H1 (cell line): Measurements from ENCODE around the gene OSBPL3. TPM values are rescaled to one million over a fixed set of nuclear protein-coding genes. Genes with fewer than 3 reads are reported as not detected.

Experiments
- BACH1 ChIP-seq: IDR thresholded peaks from 2 replicates; pipeline ENCODE4 v1.6.1; 2012; ENCODE audit warnings: low read length, improper control_type of control experiment
- CHD7 ChIP-seq: fragments of 300-600 bp; sonication (generic); IDR thresholded peaks from 2 replicates; pipeline ENCODE4 v1.7.1; 2012; ENCODE audit warnings: low read length, moderate library complexity, mild to moderate bottlenecking, inconsistent platforms; ENCODE audit not compliant: insufficient replicate concordance
- polyA plus RNA-seq, 7 experiments: library from polyadenylated mRNA; depleted of rRNA in 3 of 7; stranded (reverse) in 5 of 7; unstranded in 2 of 7; fragments of >200 nt in 5 of 7; fragments of 200-250 nt in 2 of 7; gene quantifications; 1 replicate in 5 of 7; 2 replicates in 1 of 7; 4 replicates in 1 of 7; pipeline versions ENCODE4 v1.2.1 to v1.2.3, GENCODE V29; 2011 to 2013; ENCODE audit warnings: missing spikeins in 2 of 7, mixed read lengths in 2 of 7
- total RNA-seq: library from RNA; stranded (reverse); fragmentation: NEBNext Ultra II Directional; extraction: Animal tissue kit (Norgen Biotek cat#: 25700); gene quantifications from 2 replicates; pipeline ENCODE4 v1.2.1, GENCODE V29; 2021

OSBPL3 gene
- total and polyA plus RNA-seq, 2 of the 8 experiments (the other 6 are each of a cell fraction or from before 2014, with no cell fraction given): 2.8 to 13.9 TPM

DNA sequence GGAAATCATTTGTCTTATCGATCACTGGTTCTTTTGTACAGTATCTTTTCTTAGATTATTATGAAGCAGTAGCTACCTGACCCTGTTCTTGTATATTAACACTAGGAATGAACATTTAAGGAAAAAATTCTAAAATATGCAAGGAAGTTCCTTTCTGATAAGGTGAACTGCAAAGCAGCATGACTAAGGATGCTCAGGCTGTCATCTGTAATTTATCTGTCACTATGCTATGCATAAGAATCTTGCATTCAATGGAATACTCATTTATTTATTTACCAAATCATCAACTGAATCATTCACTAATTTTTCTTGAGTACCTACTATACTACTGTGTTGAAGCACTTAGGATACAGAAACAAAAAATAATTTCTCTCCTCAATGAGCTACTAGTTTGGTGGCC, 228.5 kb downstream of the OSBPL3 start (continued):
- TF ChIP-seq CHD7: no peak
- no peak for TF ChIP-seq BACH1
